ENCODE results near the gene ZNF202. TPM values are rescaled to one million over a fixed set of nuclear protein-coding genes. Genes with fewer than 3 reads are reported as not detected.
"Not testable (repeated sequence)": the region's sequence is repeated elsewhere in the genome, so short reads cannot be mapped to it uniquely, and the experiment has no call there.

Gene ZNF202
- total and polyA plus RNA-seq, 8 donors = 3.9 to 11.9 (median 6.8) TPM

DNA sequence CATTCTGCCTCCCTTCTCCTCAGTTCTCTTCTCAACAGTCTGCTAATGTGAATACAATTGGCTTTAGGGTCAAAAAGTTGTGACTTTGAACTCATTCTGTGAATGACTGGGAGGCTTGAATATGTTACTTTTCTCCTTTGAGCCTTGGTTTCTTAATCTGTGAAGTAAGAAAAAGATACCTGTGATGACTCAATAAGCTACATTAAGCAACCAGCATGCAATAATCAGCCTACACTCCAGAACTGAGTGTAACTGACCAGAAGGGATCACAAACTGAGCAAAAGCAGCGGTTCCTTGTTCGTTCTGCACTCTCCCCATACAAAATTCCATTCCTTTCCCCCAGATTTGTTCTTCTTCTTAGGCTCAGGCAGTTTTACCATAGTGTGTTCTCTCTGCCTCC lies 23.4 kb downstream of the ZNF202 start:
- DNase-seq (no peak), FAIRE-seq (no peak), ATAC-seq (no peak)
- H3K4me3 ChIP-seq = no peak overlapping the region
- no peaks in the 10 kb centered on the region for H3K4me1 ChIP-seq
- no peaks in the 10 kb centered on the region for H3K36me3 ChIP-seq
- no peak overlapping the region for H3K27ac ChIP-seq
- no peaks in the 10 kb centered on the region for H3K27me3 ChIP-seq
- H3K9me3 ChIP-seq = no peaks in the 10 kb centered on the region
- intact Hi-C loops (cut with DNase I) = no loop called here
- TF ChIP-seq, protein P1, sequence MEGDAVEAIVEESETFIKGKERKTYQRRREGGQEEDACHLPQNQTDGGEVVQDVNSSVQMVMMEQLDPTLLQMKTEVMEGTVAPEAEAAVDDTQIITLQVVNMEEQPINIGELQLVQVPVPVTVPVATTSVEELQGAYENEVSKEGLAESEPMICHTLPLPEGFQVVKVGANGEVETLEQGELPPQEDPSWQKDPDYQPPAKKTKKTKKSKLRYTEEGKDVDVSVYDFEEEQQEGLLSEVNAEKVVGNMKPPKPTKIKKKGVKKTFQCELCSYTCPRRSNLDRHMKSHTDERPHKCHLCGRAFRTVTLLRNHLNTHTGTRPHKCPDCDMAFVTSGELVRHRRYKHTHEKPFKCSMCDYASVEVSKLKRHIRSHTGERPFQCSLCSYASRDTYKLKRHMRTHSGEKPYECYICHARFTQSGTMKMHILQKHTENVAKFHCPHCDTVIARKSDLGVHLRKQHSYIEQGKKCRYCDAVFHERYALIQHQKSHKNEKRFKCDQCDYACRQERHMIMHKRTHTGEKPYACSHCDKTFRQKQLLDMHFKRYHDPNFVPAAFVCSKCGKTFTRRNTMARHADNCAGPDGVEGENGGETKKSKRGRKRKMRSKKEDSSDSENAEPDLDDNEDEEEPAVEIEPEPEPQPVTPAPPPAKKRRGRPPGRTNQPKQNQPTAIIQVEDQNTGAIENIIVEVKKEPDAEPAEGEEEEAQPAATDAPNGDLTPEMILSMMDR (IDR thresholded peaks at IDR 0.05) = no peak
- 86 to 92% methylated on average over 2 of the region's 2 CpGs for WGBS, 2 donors

DNA sequence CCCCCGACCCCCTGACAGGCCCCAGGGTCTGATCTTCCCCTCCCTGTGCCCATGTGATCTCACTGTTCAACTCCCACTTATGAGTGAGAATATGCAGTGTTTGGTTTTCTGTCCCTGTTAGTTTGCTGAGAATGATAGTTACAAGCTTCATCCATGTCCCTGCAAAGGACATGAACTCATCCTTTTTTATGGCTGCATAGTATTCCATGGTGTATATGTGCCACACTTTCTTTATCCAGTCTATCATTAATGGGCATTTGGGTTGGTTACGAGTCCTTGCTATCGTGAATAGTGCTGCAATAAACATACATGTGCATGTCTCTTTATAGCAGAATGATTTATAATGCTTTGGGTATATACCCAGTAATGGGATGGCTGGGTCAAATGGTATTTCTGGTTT lies 28.8 kb downstream of the ZNF202 start:
- H3K27me3 ChIP-seq; DNase-seq; H3K4me1 ChIP-seq; H3K4me3 ChIP-seq; FAIRE-seq; intact Hi-C loops (cut with DNase I); H3K36me3 ChIP-seq; H3K27ac ChIP-seq; H3K9me3 ChIP-seq; ATAC-seq: not testable (repeated sequence)
- 65 to 84% methylated on average over 3 of the region's 3 CpGs for WGBS, 2 donors

DNA sequence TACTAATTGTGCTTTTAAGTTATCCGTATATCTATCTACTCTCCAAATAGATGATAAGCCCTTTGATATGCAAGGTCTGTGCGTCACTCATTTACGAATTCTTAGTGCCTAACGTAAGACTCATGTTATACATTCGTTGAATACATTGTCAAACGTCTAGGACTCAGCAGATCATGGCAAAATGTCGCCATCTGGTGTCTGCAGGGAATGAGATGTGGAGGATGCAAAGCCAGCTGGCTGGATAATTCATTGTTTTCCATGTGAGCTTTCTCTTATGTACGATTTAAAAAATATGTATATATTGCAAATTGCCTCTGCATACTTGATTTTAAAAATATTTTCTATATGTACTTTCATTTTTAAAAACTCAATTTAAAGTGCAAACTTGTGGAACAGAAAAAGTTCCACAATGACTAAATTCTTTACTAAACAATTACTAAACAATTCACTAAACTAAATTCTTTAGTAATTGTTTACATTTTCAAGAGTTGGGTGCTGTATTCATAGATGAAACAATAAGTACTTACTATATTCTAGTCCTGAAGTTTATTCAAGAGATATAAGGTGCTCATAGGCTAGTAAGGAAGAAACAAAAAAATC lies 33.8 kb downstream of the ZNF202 start:
- ATAC-seq (peak; percentile 60 to 84 (median 80)), DNase-seq (peak in 3 of 6 donors; percentile 28 to 56 (median 35)), FAIRE-seq (peak; percentile 92)
- no peaks in the 10 kb centered on the region for H3K4me1 ChIP-seq
- no peak overlapping the region for H3K27ac ChIP-seq
- intact Hi-C loops (cut with DNase I) = loop anchor here in 1 of 3 donors (5.0 kb wide), 2 partner anchors 65 to 130 kb away; no protein-coding TSS in a partner anchor
- no peaks in the 10 kb centered on the region for H3K36me3 ChIP-seq
- WGBS, 2 donors = 2% methylated on average over 8 of the region's 8 CpGs
- TF ChIP-seq, protein P1 (IDR thresholded peaks at IDR 0.05) = peak; percentile 17 to 55 (median 36)
- H3K4me3 ChIP-seq = no peak overlapping the region
- H3K27me3 ChIP-seq = no peaks in the 10 kb centered on the region
- no peaks in the 10 kb centered on the region for H3K9me3 ChIP-seq

DNA sequence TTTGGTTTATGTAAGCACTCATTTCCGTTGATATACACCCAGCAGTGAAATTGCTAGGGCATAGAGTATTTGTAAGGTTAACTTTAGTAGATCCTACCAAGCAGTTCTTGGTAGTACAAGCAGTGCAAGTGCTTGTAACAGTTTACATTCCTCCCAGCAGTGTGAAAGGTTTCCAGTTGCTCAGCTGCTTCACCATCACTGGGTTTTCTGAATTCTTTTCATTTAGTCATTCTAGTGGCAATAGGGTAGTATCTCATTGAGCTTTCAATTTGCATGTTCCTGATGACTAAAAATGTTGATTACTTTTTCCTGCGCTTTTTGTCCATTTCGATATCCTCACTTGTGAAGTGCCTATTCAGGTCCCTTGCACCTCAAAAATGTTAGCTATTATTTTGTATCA lies 34.3 kb downstream of the ZNF202 start:
- no peaks in the 10 kb centered on the region for H3K9me3 ChIP-seq
- intact Hi-C loops (cut with DNase I) = loop anchor here in 1 of 3 donors (5.0 kb wide), 2 partner anchors 65 to 130 kb away; no protein-coding TSS in a partner anchor
- 87 to 90% methylated on average over 3 of the region's 3 CpGs for WGBS, 2 donors
- H3K4me3 ChIP-seq = no peak overlapping the region
- no peaks in the 10 kb centered on the region for H3K4me1 ChIP-seq
- H3K27me3 ChIP-seq = no peaks in the 10 kb centered on the region
- FAIRE-seq = no peak
- TF ChIP-seq, protein P1 (IDR thresholded peaks at IDR 0.05) = no peak
- DNase-seq = no peak
- no peak for ATAC-seq
- H3K27ac ChIP-seq = no peak overlapping the region
- H3K36me3 ChIP-seq = no peaks in the 10 kb centered on the region

DNA sequence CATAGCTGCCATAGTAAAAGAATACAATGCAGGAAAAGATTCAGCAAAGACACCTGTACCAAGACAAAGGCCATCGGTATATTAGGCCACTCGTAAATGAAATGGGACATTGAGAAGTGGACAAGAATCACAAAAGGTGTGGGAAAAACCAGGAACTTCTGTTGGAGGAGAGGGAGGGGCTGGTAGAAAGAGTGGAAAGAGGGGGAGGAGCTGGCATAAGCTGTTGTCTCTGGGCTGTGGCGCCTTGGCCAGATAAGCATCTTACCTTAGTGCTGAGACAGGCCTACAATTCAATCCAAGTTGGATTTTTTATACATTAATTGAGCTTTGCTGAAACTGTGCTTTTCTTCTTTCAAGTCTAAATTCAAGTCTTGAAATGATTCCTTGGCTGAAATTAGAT lies 37.1 kb downstream of the ZNF202 start:
- no peak overlapping the region for H3K4me3 ChIP-seq
- H3K4me1 ChIP-seq = no peaks in the 10 kb centered on the region
- TF ChIP-seq, protein P1 (IDR thresholded peaks at IDR 0.05) = no peak
- no peak for DNase-seq
- intact Hi-C loops (cut with DNase I) = no loop called here
- no peak for FAIRE-seq
- 92 to 93% methylated on average over 3 of the region's 3 CpGs for WGBS, 2 donors
- no peak overlapping the region for H3K27ac ChIP-seq
- ATAC-seq = no peak
- no peaks in the 10 kb centered on the region for H3K27me3 ChIP-seq
- H3K9me3 ChIP-seq = no peaks in the 10 kb centered on the region
- H3K36me3 ChIP-seq = no peaks in the 10 kb centered on the region

Data from pancreas (tissue), 10 donors.